CD4-positive, alpha-beta memory T cell (primary cell): Measurements from ENCODE around the gene ABCC1. TPM values are rescaled to one million over a fixed set of nuclear protein-coding genes. Genes with fewer than 3 reads are reported as not detected.
"Not testable (repeated sequence)": the region's sequence is repeated elsewhere in the genome, so short reads cannot be mapped to it uniquely, and the experiment has no call there.

Experiments
- CTCF ChIA-PET: fragments of 350-600 bp; sonication (Branson Sonifier 250); formaldehyde crosslinking; loops from one replicate; lab custom pipeline; 2021; ENCODE audit warnings: inconsistent platforms; ENCODE audit not compliant: partially characterized antibody; lab: Charles Lee
- POLR2A ChIA-PET: fragments of 350-600 bp; sonication (Branson Sonifier 250); formaldehyde crosslinking; loops from one replicate; lab custom pipeline; 2021; ENCODE audit not compliant: partially characterized antibody; lab: Charles Lee
- DNase-seq, 5 donors: peaks; one replicate each; pipeline versions ENCODE4 v3.0.0 to v3.0.0-alpha.2; 2020 to 2022; ENCODE audit warnings: mixed read lengths in 1 of 5
- H3K27ac ChIP-seq: one replicate; pipeline ENCODE4 v1.7.0; 2013; ENCODE audit warnings: low read depth, low read length
- H3K27me3 ChIP-seq: 2 replicates; pipeline ENCODE4 v1.7.0; 2013; ENCODE audit warnings: mild to moderate bottlenecking, low read length, moderate library complexity; ENCODE audit not compliant: insufficient read depth
- H3K36me3 ChIP-seq: 2 replicates; pipeline ENCODE4 v1.7.0; 2013; ENCODE audit warnings: mild to moderate bottlenecking, low read length, moderate library complexity; ENCODE audit not compliant: insufficient read depth
- H3K4me1 ChIP-seq: 2 replicates; pipeline ENCODE4 v1.7.0; 2013; ENCODE audit warnings: mild to moderate bottlenecking, low read length, moderate library complexity; ENCODE audit not compliant: insufficient read depth
- H3K4me3 ChIP-seq, 2 donors: one replicate each; pipeline ENCODE4 v1.7.0; 2013; ENCODE audit warnings: low read length in 2 of 2, mild to moderate bottlenecking in 1 of 2
- H3K9me3 ChIP-seq, 2 donors: one replicate each; pipeline ENCODE4 v1.7.0; 2013; ENCODE audit warnings: low read length in 2 of 2, control low read depth in 1 of 2; ENCODE audit not compliant: control insufficient read depth in 1 of 2
- H3K27ac Mint-ChIP-seq, 7 donors: one replicate each; pipeline ENCODE4 v1.8.0; 2020 to 2021; ENCODE audit warnings: mixed read lengths in 7 of 7, mild to moderate bottlenecking in 6 of 7, inconsistent platforms in 3 of 7, moderate library complexity in 3 of 7
- H3K27me3 Mint-ChIP-seq, 2 donors: one replicate each; pipeline ENCODE4 v1.8.0; 2020 to 2021; ENCODE audit warnings: mixed read lengths in 2 of 2
- H3K36me3 Mint-ChIP-seq, 2 donors: one replicate each; pipeline ENCODE4 v1.8.0; 2020 to 2021; ENCODE audit warnings: mixed read lengths in 2 of 2, inconsistent platforms in 1 of 2, mild to moderate bottlenecking in 1 of 2
- H3K4me1 Mint-ChIP-seq, 4 donors: one replicate each; pipeline ENCODE4 v1.8.0; 2020 to 2021; ENCODE audit warnings: mixed read lengths in 4 of 4, mild to moderate bottlenecking in 1 of 4
- H3K4me3 Mint-ChIP-seq, 8 donors: one replicate each; pipeline ENCODE4 v1.8.0; 2020 to 2021; ENCODE audit warnings: mixed read lengths in 8 of 8, mild to moderate bottlenecking in 7 of 8, moderate library complexity in 6 of 8, inconsistent platforms in 3 of 8
- H3K9me3 Mint-ChIP-seq, 8 donors: one replicate each; pipeline ENCODE4 v1.8.0; 2020 to 2021; ENCODE audit warnings: mixed read lengths in 8 of 8, mild to moderate bottlenecking in 5 of 8, inconsistent platforms in 3 of 8, moderate library complexity in 1 of 8
- intact Hi-C: fragments of 100-400 bp; cut with micrococcal nuclease; formaldehyde crosslinking; loops from one replicate; pipeline ENCODE4 v1.15.1; 2023
- polyA plus RNA-seq, 2 donors: library from polyadenylated mRNA; unstranded; fragments of 300-500 nt; fragmentation: Illumina TruSeq; gene quantifications; one replicate each; pipeline ENCODE4 v1.2.3, GENCODE V29; 2021
- total RNA-seq, 2 experiments: library from RNA; stranded (reverse); gene quantifications; one replicate each; pipeline ENCODE4 v1.2.3, GENCODE V29; 2021

ABCC1 gene
- total and polyA plus RNA-seq, 4 experiments from 2014 or later, result 1.9 to 69.9 (median 34.2) TPM

GRCh38 chr16:16096121-16096857 lies 146.9 kb downstream of the ABCC1 start:
- Histone ChIP-seq H3K27ac (no peak overlapping the region), H3K4me1 (no peaks in the 10 kb centered on the region), H3K9me3 (no peaks in the 10 kb centered on the region), H3K36me3 (peaks cover 34% of the 10 kb centered on the region), H3K4me3 (no peak overlapping the region), H3K27me3 (no peaks in the 10 kb centered on the region)
- ChIA-PET CTCF (no interaction called here), POLR2A (no interaction called here)
- no peak for DNase-seq
- Mint-ChIP-seq H3K27me3 (no peaks in the 10 kb centered on the region), H3K36me3 (peaks cover 39 to 70% of the 10 kb centered on the region in 2 donors), H3K4me3 (no peak overlapping the region), H3K9me3 (no peaks in the 10 kb centered on the region), H3K4me1 (no peaks in the 10 kb centered on the region), H3K27ac (peak overlapping the region in 3 of 7 donors; percentile 12 to 52 (median 15))
- intact Hi-C loops, result no loop called here

GRCh38 chr16:16096858-16097213 lies 147.4 kb downstream of the ABCC1 start:
- intact Hi-C loops, result no loop called here
- no peaks in the 10 kb centered on the region for H3K27me3 Mint-ChIP-seq
- H3K36me3 ChIP-seq, result peaks cover 29% of the 10 kb centered on the region
- H3K4me3 ChIP-seq, result no peak overlapping the region
- H3K4me3 Mint-ChIP-seq, result no peak overlapping the region
- ChIA-PET CTCF (no interaction called here), POLR2A (no interaction called here)
- no peaks in the 10 kb centered on the region for H3K9me3 Mint-ChIP-seq
- H3K36me3 Mint-ChIP-seq, result peaks cover 38 to 71% of the 10 kb centered on the region in 2 donors
- DNase-seq, result no peak
- H3K27me3 ChIP-seq, result no peaks in the 10 kb centered on the region
- H3K27ac ChIP-seq, result no peak overlapping the region
- no peaks in the 10 kb centered on the region for H3K4me1 ChIP-seq
- peak overlapping the region in 1 of 7 donors; percentile 29 for H3K27ac Mint-ChIP-seq
- H3K9me3 ChIP-seq, result no peaks in the 10 kb centered on the region
- H3K4me1 Mint-ChIP-seq, result no peaks in the 10 kb centered on the region

- peaks cover 29% of the 10 kb centered on the region for H3K36me3 ChIP-seq
- H3K4me3 ChIP-seq, result no peak overlapping the region
- Mint-ChIP-seq H3K4me1 (no peaks in the 10 kb centered on the region), H3K36me3 (peaks cover 47 to 74% of the 10 kb centered on the region in 2 donors), H3K27ac (peak overlapping the region in 1 of 7 donors; percentile 41), H3K4me3 (no peak overlapping the region), H3K9me3 (no peaks in the 10 kb centered on the region), H3K27me3 (no peaks in the 10 kb centered on the region)
- intact Hi-C loops, result no loop called here
- no peak overlapping the region for H3K27ac ChIP-seq
- no peaks in the 10 kb centered on the region for H3K9me3 ChIP-seq
- ChIA-PET CTCF (no interaction called here), POLR2A (no interaction called here)
- no peak for DNase-seq
- no peaks in the 10 kb centered on the region for H3K4me1 ChIP-seq
- no peaks in the 10 kb centered on the region for H3K27me3 ChIP-seq
These were observed 149.9 kb downstream of the ABCC1 start for GRCh38 chr16:16099320-16099719.

DNA sequence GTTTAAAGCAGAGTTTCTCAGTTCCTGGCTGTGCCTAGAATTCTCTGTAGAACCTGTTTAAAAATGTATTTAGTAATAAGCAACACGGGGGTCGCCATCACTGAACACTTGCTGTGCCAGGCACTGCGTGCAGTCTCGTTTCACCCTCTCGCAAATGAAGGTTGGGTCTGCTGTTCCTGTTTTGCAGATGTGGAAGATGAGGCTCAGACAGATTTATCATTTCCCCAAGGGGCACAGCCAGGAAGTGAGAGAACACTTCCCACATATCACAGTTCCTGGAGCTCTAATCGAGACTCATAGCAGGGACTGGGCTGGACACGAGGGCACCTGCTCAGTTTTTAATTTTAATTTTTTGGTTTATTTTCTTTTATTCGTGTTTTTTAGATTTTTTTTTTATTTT lies 151.2 kb downstream of the ABCC1 start:
- no peak overlapping the region for H3K27ac ChIP-seq
- peaks cover 29% of the 10 kb centered on the region for H3K36me3 ChIP-seq
- Mint-ChIP-seq H3K36me3 (peaks cover 53 to 76% of the 10 kb centered on the region in 2 donors), H3K4me1 (no peaks in the 10 kb centered on the region), H3K27me3 (no peaks in the 10 kb centered on the region), H3K4me3 (no peak overlapping the region), H3K27ac (peak overlapping the region in 1 of 7 donors; percentile 48), H3K9me3 (no peaks in the 10 kb centered on the region)
- no peaks in the 10 kb centered on the region for H3K27me3 ChIP-seq
- no peak for DNase-seq
- ChIA-PET POLR2A (no interaction called here), CTCF (no interaction called here)
- intact Hi-C loops, result no loop called here
- H3K4me1 ChIP-seq, result no peaks in the 10 kb centered on the region
- H3K9me3 ChIP-seq, result no peaks in the 10 kb centered on the region
- H3K4me3 ChIP-seq, result no peak overlapping the region

- DNase-seq, result no peak
These were observed 152.2 kb downstream of the ABCC1 start for GRCh38 chr16:16101585-16101984.

GRCh38 chr16:16102738-16103137 lies 153.3 kb downstream of the ABCC1 start:
- DNase-seq, result no peak
- Mint-ChIP-seq H3K4me1 (no peaks in the 10 kb centered on the region), H3K27ac (no peak overlapping the region), H3K9me3 (no peaks in the 10 kb centered on the region), H3K36me3 (peaks cover 46 to 74% of the 10 kb centered on the region in 2 donors), H3K4me3 (no peak overlapping the region), H3K27me3 (no peaks in the 10 kb centered on the region)
- H3K4me1 ChIP-seq, result no peaks in the 10 kb centered on the region
- no peak overlapping the region for H3K27ac ChIP-seq
- CTCF ChIA-PET, result no interaction called here
- POLR2A ChIA-PET, result no interaction called here
- no peaks in the 10 kb centered on the region for H3K27me3 ChIP-seq
- no peak overlapping the region for H3K4me3 ChIP-seq
- intact Hi-C loops, result no loop called here
- H3K36me3 ChIP-seq, result peaks cover 23% of the 10 kb centered on the region
- H3K9me3 ChIP-seq, result no peaks in the 10 kb centered on the region

More at GRCh38 chr16:16101585-16101984, 152.2 kb downstream of the ABCC1 start:
- Histone ChIP-seq H3K36me3 (peaks cover 29% of the 10 kb centered on the region), H3K9me3 (no peaks in the 10 kb centered on the region), H3K4me1 (no peaks in the 10 kb centered on the region), H3K27ac (no peak overlapping the region), H3K27me3 (no peaks in the 10 kb centered on the region), H3K4me3 (no peak overlapping the region)
- Mint-ChIP-seq H3K4me1 (no peaks in the 10 kb centered on the region), H3K9me3 (no peaks in the 10 kb centered on the region), H3K4me3 (no peak overlapping the region), H3K36me3 (peaks cover 47 to 71% of the 10 kb centered on the region in 2 donors), H3K27ac (peak overlapping the region in 1 of 7 donors; percentile 48), H3K27me3 (no peaks in the 10 kb centered on the region)
- ChIA-PET POLR2A (no interaction called here), CTCF (no interaction called here)
- intact Hi-C loops, result no loop called here

GRCh38 chr16:16104132-16104803 lies 154.9 kb downstream of the ABCC1 start:
- H3K27me3 ChIP-seq, H3K27me3 Mint-ChIP-seq, H3K4me1 Mint-ChIP-seq, H3K4me1 ChIP-seq, intact Hi-C loops, H3K4me3 ChIP-seq, DNase-seq, H3K27ac ChIP-seq, H3K9me3 ChIP-seq, H3K4me3 Mint-ChIP-seq, H3K9me3 Mint-ChIP-seq, POLR2A ChIA-PET: not testable (repeated sequence)
- CTCF ChIA-PET, result interaction anchor here (0.6 kb wide), 1 partner anchor 555 kb away, joined by 3 read pairs; no protein-coding TSS in a partner anchor
- Mint-ChIP-seq H3K27ac (peak overlapping the region in 1 of 7 donors; percentile 78), H3K36me3 (peaks cover 45 to 68% of the 10 kb centered on the region in 2 donors)
- H3K36me3 ChIP-seq, result peaks cover 23% of the 10 kb centered on the region
